ENCODE data around the gene SLC10A1. TPM values are rescaled to one million over a fixed set of nuclear protein-coding genes. Genes with fewer than 3 reads are reported as not detected.

Gene SLC10A1
- total RNA-seq, 1 donor from 2014 or later = not detected

DNA sequence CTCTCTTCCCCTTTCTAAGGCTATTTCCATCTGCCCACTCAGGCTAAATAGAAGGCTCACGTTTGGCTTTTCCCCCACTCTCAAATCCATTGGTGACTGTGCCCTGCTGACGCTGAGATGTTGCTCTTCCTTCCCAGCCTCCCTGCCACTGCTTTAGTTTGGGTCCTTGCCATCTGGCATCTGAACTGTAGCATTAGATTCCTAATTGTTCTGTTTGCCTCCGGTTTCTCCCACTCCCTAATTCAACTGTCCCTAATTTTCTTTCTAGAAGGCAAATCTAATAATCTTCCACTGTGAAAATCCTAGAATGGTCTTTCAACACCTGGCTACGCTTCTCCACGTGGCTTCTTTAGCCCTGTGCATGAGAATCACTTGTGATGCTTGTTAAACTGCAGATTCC, 44.6 kb upstream of the SLC10A1 start:
- TF ChIP-seq POLR2A (IDR thresholded peaks at IDR 0.05) = no peak
- no peak for TF ChIP-seq POLR2AphosphoS5 (IDR thresholded peaks at IDR 0.05; ENCODE audit: insufficient read depth in 1 of 2, low read depth in 1 of 2)
- TF ChIP-seq, protein P1, sequence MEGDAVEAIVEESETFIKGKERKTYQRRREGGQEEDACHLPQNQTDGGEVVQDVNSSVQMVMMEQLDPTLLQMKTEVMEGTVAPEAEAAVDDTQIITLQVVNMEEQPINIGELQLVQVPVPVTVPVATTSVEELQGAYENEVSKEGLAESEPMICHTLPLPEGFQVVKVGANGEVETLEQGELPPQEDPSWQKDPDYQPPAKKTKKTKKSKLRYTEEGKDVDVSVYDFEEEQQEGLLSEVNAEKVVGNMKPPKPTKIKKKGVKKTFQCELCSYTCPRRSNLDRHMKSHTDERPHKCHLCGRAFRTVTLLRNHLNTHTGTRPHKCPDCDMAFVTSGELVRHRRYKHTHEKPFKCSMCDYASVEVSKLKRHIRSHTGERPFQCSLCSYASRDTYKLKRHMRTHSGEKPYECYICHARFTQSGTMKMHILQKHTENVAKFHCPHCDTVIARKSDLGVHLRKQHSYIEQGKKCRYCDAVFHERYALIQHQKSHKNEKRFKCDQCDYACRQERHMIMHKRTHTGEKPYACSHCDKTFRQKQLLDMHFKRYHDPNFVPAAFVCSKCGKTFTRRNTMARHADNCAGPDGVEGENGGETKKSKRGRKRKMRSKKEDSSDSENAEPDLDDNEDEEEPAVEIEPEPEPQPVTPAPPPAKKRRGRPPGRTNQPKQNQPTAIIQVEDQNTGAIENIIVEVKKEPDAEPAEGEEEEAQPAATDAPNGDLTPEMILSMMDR (IDR thresholded peaks at IDR 0.05) = no peak
- H3K27me3 ChIP-seq = no peaks in the 10 kb centered on the region
- H3K9me3 ChIP-seq = no peaks in the 10 kb centered on the region
- H3K4me1 ChIP-seq = no peaks in the 10 kb centered on the region
- DNase-seq (ENCODE audit: extremely low spot score in 2 of 2) = no peak
- intact Hi-C loops (cut with DNase I) = no loop called here
- no peaks in the 10 kb centered on the region for H3K36me3 ChIP-seq
- H3K27ac ChIP-seq = no peak overlapping the region
- H3K4me3 ChIP-seq = no peak overlapping the region

DNA sequence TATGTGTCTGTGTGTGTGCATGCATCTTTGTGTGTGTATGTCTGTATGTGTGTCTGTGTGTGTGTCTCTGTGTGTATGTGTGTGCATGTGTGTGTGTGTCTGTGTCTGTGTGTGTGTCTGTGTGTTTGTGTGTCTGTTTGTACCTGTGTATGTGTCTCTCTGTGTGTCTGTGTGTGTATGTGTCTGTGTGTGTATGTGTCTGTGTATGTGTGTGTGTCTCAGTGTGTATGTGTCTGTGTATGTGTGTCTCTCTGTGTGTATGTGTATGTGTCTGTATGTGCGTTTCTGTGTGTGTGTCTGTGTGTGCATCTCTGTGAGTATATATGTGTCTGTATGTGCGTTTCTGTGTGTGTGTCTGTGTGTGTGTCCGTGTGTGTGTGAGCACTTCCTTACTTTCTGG, 42.6 kb upstream of the SLC10A1 start:
- intact Hi-C loops (cut with DNase I) = no loop called here
- TF ChIP-seq POLR2A (IDR thresholded peaks at IDR 0.05) (no peak), POLR2AphosphoS5 (IDR thresholded peaks at IDR 0.05; ENCODE audit: insufficient read depth in 1 of 2, low read depth in 1 of 2) (no peak)
- TF ChIP-seq, protein P1 (IDR thresholded peaks at IDR 0.05) = no peak
- Histone ChIP-seq H3K27me3 (no peaks in the 10 kb centered on the region), H3K27ac (no peak overlapping the region), H3K4me1 (no peaks in the 10 kb centered on the region), H3K9me3 (no peaks in the 10 kb centered on the region), H3K36me3 (no peaks in the 10 kb centered on the region), H3K4me3 (no peak overlapping the region)
- no peak for DNase-seq (ENCODE audit: extremely low spot score in 2 of 2)

DNA sequence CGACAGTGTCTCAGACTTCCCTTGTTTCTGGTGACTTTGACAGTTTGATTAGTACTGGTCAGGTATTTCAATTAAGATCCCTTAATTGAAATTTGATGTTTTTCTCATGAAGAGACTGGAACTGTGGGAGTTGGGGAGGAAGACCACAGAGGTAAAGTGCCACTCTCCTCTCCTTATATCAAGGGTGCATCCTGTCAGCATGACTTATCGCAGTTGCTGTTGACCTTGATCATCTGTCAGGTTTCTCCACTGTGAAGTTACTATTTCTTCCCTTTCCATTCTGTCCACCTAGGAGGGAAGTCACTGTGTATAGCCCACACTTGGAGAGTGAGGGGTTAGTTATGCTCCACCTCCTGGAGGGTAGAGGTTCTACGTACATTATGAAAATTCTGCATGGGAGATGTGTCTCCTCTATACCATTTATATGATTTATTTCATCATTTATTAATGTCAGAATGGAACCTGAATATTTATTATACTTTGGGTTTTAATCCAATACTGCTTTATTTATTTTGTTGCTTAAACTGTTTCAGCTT, 41.9 kb upstream of the SLC10A1 start:
- Histone ChIP-seq H3K27me3 (no peaks in the 10 kb centered on the region), H3K4me1 (no peaks in the 10 kb centered on the region), H3K9me3 (no peaks in the 10 kb centered on the region), H3K4me3 (no peak overlapping the region), H3K36me3 (no peaks in the 10 kb centered on the region), H3K27ac (no peak overlapping the region)
- TF ChIP-seq POLR2AphosphoS5 (IDR thresholded peaks at IDR 0.05; ENCODE audit: insufficient read depth in 1 of 2, low read depth in 1 of 2) (no peak), POLR2A (IDR thresholded peaks at IDR 0.05) (no peak)
- TF ChIP-seq, protein P1 (IDR thresholded peaks at IDR 0.05) = no peak
- DNase-seq (ENCODE audit: extremely low spot score in 2 of 2) = no peak
- intact Hi-C loops (cut with DNase I) = no loop called here

DNA sequence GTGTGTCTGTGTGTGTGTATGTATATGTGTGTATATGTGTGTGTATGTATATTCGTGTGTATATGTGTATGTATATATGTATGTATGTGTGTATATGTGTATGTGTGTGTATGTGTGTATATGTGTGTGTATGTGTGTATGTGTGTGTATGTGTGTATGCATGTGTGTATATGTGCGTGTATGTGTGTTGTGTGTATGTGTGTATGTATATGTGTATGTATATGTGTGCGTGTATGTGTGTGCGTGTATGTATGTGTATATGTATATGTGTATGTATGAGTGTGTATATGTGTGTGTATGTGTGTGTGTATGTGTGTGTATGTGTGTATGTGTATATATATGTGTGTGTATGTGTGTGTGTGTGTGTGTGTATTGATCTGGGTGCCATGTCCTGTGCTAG, 31.8 kb upstream of the SLC10A1 start:
- no peak for DNase-seq (ENCODE audit: extremely low spot score in 2 of 2)
- H3K4me1 ChIP-seq = no peaks in the 10 kb centered on the region
- no peak overlapping the region for H3K27ac ChIP-seq
- H3K36me3 ChIP-seq = no peaks in the 10 kb centered on the region
- no peaks in the 10 kb centered on the region for H3K27me3 ChIP-seq
- H3K9me3 ChIP-seq = no peaks in the 10 kb centered on the region
- no peak overlapping the region for H3K4me3 ChIP-seq
- no peak for TF ChIP-seq POLR2AphosphoS5 (IDR thresholded peaks at IDR 0.05; ENCODE audit: insufficient read depth in 1 of 2, low read depth in 1 of 2)
- intact Hi-C loops (cut with DNase I) = no loop called here

DNA sequence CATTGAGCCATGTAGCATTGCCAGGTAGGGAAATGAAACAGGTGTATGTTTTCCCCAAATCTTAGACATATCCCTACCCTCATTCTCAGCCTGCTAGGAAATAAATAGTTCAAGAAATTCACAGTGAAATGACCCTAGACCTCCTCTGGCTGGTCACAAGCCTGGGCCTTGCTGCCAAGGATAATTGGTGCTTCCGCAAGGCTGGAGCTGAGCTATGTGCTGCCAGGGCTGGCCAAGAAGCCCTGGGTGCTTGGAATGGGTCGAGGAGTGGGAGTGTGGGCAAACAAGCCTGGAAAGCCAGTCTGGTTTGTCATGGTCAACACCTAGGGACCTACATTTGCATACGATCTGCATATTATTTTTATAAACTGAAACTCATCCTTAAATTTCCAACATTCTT, 31.3 kb upstream of the SLC10A1 start:
- no peaks in the 10 kb centered on the region for H3K27me3 ChIP-seq
- H3K36me3 ChIP-seq = no peaks in the 10 kb centered on the region
- peak in 1 of 2 donors; percentile 29 for DNase-seq (ENCODE audit: extremely low spot score in 2 of 2)
- no peaks in the 10 kb centered on the region for H3K9me3 ChIP-seq
- H3K4me3 ChIP-seq = no peak overlapping the region
- H3K4me1 ChIP-seq = no peaks in the 10 kb centered on the region
- intact Hi-C loops (cut with DNase I) = no loop called here
- no peak overlapping the region for H3K27ac ChIP-seq
- TF ChIP-seq, protein P1 (IDR thresholded peaks at IDR 0.05) = no peak
- TF ChIP-seq POLR2A (IDR thresholded peaks at IDR 0.05) (no peak), POLR2AphosphoS5 (IDR thresholded peaks at IDR 0.05; ENCODE audit: insufficient read depth in 1 of 2, low read depth in 1 of 2) (no peak)
